ENCODE measurements around the gene BBLN.
"Not testable (repeated sequence)": the region's sequence is repeated elsewhere in the genome, so short reads cannot be mapped to it uniquely, and the experiment has no call there.

The BBLN gene

GRCh38 chr9:128180447-128180846 is 20.4 kb downstream of the BBLN start:
- DNase-seq (ENCODE audit: low read depth in 1 of 2, low spot score in 1 of 2), result no peak
- Histone ChIP-seq H3K27ac (replicated peaks) (no peak overlapping the region), H3K4me3 (replicated peaks; ENCODE audit: insufficient read depth, low read length) (no peak overlapping the region), H3K27me3 (ENCODE audit: insufficient read depth, poor library complexity, severe bottlenecking) (no peaks in the 10 kb centered on the region)
- no peak for TF ChIP-seq SPI1 (IDR thresholded peaks at IDR 0.05; ENCODE audit: borderline replicate concordance, low read depth)
- no peak for TF ChIP-seq CTCF (IDR thresholded peaks at IDR 0.05; ENCODE audit: insufficient read depth, low read length)
- no peak for TF ChIP-seq REST (IDR thresholded peaks at IDR 0.05; ENCODE audit: insufficient replicate concordance, low read depth)
- TF ChIP-seq POLR2AphosphoS5 (IDR thresholded peaks at IDR 0.05; ENCODE audit: low read depth), result no peak
- TF ChIP-seq GABPA (IDR thresholded peaks at IDR 0.05; ENCODE audit: low read depth), result no peak

- H3K27ac ChIP-seq (replicated peaks); H3K27me3 ChIP-seq (ENCODE audit: insufficient read depth, poor library complexity, severe bottlenecking); H3K4me3 ChIP-seq (replicated peaks; ENCODE audit: insufficient read depth, low read length): not testable (repeated sequence)
- peak in 1 of 2 experiments; percentile 28 for DNase-seq (ENCODE audit: low read depth in 1 of 2, low spot score in 1 of 2)
Measured at GRCh38 chr9:128181480-128181879, 21.4 kb downstream of the BBLN start.

GRCh38 chr9:128182893-128183588 is 23.0 kb downstream of the BBLN start:
- no peaks in the 10 kb centered on the region for H3K27me3 ChIP-seq (ENCODE audit: insufficient read depth, poor library complexity, severe bottlenecking)
- no peak for DNase-seq (ENCODE audit: low read depth in 1 of 2, low spot score in 1 of 2)
- no peak overlapping the region for H3K4me3 ChIP-seq (replicated peaks; ENCODE audit: insufficient read depth, low read length)
- TF ChIP-seq CTCF (IDR thresholded peaks at IDR 0.05; ENCODE audit: insufficient read depth, low read length) (no peak), SPI1 (IDR thresholded peaks at IDR 0.05; ENCODE audit: borderline replicate concordance, low read depth) (no peak), GABPA (IDR thresholded peaks at IDR 0.05; ENCODE audit: low read depth) (no peak), POLR2AphosphoS5 (IDR thresholded peaks at IDR 0.05; ENCODE audit: low read depth) (no peak), REST (IDR thresholded peaks at IDR 0.05; ENCODE audit: insufficient replicate concordance, low read depth) (no peak)
- no peak overlapping the region for H3K27ac ChIP-seq (replicated peaks)

GRCh38 chr9:128185979-128186965 is 26.2 kb downstream of the BBLN start:
- H3K27me3 ChIP-seq (ENCODE audit: insufficient read depth, poor library complexity, severe bottlenecking), result no peaks in the 10 kb centered on the region
- H3K27ac ChIP-seq (replicated peaks), result no peak overlapping the region
- TF ChIP-seq GABPA (IDR thresholded peaks at IDR 0.05; ENCODE audit: low read depth) (no peak), POLR2AphosphoS5 (IDR thresholded peaks at IDR 0.05; ENCODE audit: low read depth) (no peak), CTCF (IDR thresholded peaks at IDR 0.05; ENCODE audit: insufficient read depth, low read length) (no peak), SPI1 (IDR thresholded peaks at IDR 0.05; ENCODE audit: borderline replicate concordance, low read depth) (no peak), REST (IDR thresholded peaks at IDR 0.05; ENCODE audit: insufficient replicate concordance, low read depth) (no peak)
- H3K4me3 ChIP-seq (replicated peaks; ENCODE audit: insufficient read depth, low read length), result no peak overlapping the region
- DNase-seq (ENCODE audit: low read depth in 1 of 2, low spot score in 1 of 2), result no peak
